Lung (tissue), 12 donors: ENCODE measurements around the gene HRH3. TPM values are rescaled to one million over a fixed set of nuclear protein-coding genes. Genes with fewer than 3 reads are reported as not detected.

Experiments
- ATAC-seq: fragments of 200-7000 bp; cut with Tn5 transposase; one replicate; pipeline ENCODE4 v1.9.1; 2020; ENCODE audit warnings: moderate number of reproducible peaks; ENCODE audit not compliant: insufficient read depth, low FRiP score
- DNase-seq, 3 donors: peaks; one replicate each; pipeline ENCODE4 v3.0.0-alpha.2; 2013 to 2017
- H3K27ac ChIP-seq, 2 donors: one replicate each; pipeline ENCODE4 v1.5.1; 2013; ENCODE audit warnings: mild to moderate bottlenecking in 2 of 2, moderate library complexity in 2 of 2, control low read depth in 1 of 2, inconsistent platforms in 1 of 2, low read depth in 1 of 2, low read length in 1 of 2
- H3K27me3 ChIP-seq, 3 donors: one replicate each; pipeline ENCODE4 v1.5.1; 2013; ENCODE audit warnings: low read length in 2 of 3; ENCODE audit not compliant: control insufficient read depth in 3 of 3, insufficient read depth in 3 of 3
- H3K36me3 ChIP-seq, 4 donors: one replicate each; pipeline ENCODE4 v1.5.1; 2013; ENCODE audit warnings: low read length in 4 of 4, mild to moderate bottlenecking in 1 of 4, moderate library complexity in 1 of 4; ENCODE audit not compliant: control insufficient read depth in 4 of 4, insufficient read depth in 4 of 4
- H3K4me1 ChIP-seq, 5 donors: one replicate each; pipeline ENCODE4 v1.5.1; 2013; ENCODE audit warnings: low read length in 5 of 5, mild to moderate bottlenecking in 2 of 5, moderate library complexity in 1 of 5; ENCODE audit not compliant: control insufficient read depth in 5 of 5, insufficient read depth in 5 of 5
- H3K4me3 ChIP-seq: one replicate; pipeline ENCODE4 v1.5.1; 2013; ENCODE audit warnings: mild to moderate bottlenecking, control low read depth, moderate library complexity
- H3K9ac ChIP-seq, 2 donors: one replicate each; pipeline ENCODE4 v1.5.1; 2013; ENCODE audit warnings: low read length in 2 of 2, control low read depth in 1 of 2; ENCODE audit not compliant: insufficient read depth in 1 of 2
- H3K9me3 ChIP-seq, 4 donors: one replicate each; pipeline ENCODE4 v1.5.1; 2013; ENCODE audit warnings: low read length in 3 of 4, mild to moderate bottlenecking in 1 of 4, moderate library complexity in 1 of 4; ENCODE audit not compliant: control insufficient read depth in 4 of 4, insufficient read depth in 3 of 4
- CTCF ChIP-seq: IDR thresholded peaks from 2 replicates; pipeline ENCODE4 v1.5.1; 2012; ENCODE audit warnings: mild to moderate bottlenecking; ENCODE audit errors: control extremely low read depth, extremely low read depth
- WGBS, 2 donors: extraction: QIAGEN DNeasy Blood & Tissue Kit; methylation state at CpG; one replicate each; pipeline ENCODE4 v1.1.7; 2013; 5-methylcytosine and 5-hydroxymethylcytosine counted together
- polyA plus RNA-seq, 2 donors: library from polyadenylated mRNA; stranded (reverse); fragments of 200-250 nt; gene quantifications; one replicate each; pipeline ENCODE4 v1.2.1, GENCODE V29; 2013
- total RNA-seq, 2 donors: library from RNA; depleted of rRNA in 1 of 2; stranded (reverse); fragments of >200 nt in 1 of 2; gene quantifications; one replicate each; pipeline ENCODE4 v1.2.1, GENCODE V29; 2014 to 2021
- donor health status: control.
- donor health status: control.
- donor health status: Bipolar disorder and iron deficiency.
- donor health status: healthy.
- donor health status: DM: yes; HTN: yes; CAD: no.

HRH3 gene
- total and polyA plus RNA-seq, 4 donors: not detected

GRCh38 chr20:62206388-62206775 lies 13.7 kb downstream of the HRH3 start:
- Histone ChIP-seq H3K36me3 (peaks cover 2 to 19% (median 2%) of the 10 kb centered on the region in 4 donors), H3K4me1 (peaks cover 0 to 2% (median 0%) of the 10 kb centered on the region in 5 donors), H3K9ac (no peak overlapping the region), H3K4me3 (no peak overlapping the region), H3K9me3 (no peaks in the 10 kb centered on the region), H3K27ac (no peak overlapping the region), H3K27me3 (peaks cover 0 to 18% (median 4%) of the 10 kb centered on the region in 3 donors)
- WGBS, 2 donors: 88 to 94% methylated on average over 17 of the region's 17 CpGs
- DNase-seq: no peak
- TF ChIP-seq CTCF: no peak
- ATAC-seq: no peak

DNA sequence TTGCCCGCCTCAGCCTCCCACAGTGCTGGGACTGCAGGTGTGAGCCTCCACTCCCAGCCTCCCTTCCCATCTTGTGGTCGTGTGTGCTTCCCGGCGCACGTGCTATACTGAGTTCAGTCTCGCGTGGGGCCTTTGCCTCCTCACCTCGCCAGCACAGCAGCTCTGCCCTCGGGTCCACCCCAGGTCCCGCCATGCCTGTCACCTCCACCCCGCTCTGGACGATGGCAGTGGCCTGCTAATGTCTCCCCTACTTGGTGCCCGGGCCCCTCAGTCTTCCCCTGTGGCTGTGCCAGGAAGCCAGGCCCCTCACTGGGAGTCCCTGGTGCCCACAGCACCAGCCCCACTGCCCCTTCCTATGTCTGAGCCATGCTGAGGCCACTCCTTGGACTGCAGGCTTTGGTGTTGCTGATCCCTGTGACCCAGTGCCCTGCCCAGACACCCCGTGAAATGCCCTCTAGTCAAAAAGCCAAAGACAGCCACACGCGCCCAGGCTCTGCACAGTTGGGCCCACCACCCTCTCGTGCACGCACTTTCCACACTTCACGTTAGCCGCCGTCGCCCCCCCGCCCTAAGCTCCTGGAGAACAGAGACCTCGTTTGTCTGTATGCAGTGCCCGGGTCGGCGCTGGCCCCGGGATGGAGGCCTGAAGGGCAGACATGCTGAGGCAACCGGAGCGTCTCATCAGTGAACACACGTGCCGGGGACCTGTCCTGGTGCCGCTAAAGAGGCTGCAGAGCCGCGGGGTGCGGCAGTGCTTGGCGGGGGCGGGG lies 14.3 kb downstream of the HRH3 start:
- DNase-seq: no peak
- Histone ChIP-seq H3K27me3 (peaks cover 0 to 18% (median 4%) of the 10 kb centered on the region in 3 donors), H3K9me3 (no peaks in the 10 kb centered on the region), H3K27ac (no peak overlapping the region), H3K4me3 (no peak overlapping the region), H3K36me3 (peaks cover 2 to 24% (median 6%) of the 10 kb centered on the region in 4 donors), H3K9ac (no peak overlapping the region), H3K4me1 (peaks cover 0 to 2% (median 0%) of the 10 kb centered on the region in 5 donors)
- 93 to 96% methylated on average over 38 of the region's 38 CpGs for WGBS, 2 donors
- TF ChIP-seq CTCF: no peak
- no peak for ATAC-seq

DNA sequence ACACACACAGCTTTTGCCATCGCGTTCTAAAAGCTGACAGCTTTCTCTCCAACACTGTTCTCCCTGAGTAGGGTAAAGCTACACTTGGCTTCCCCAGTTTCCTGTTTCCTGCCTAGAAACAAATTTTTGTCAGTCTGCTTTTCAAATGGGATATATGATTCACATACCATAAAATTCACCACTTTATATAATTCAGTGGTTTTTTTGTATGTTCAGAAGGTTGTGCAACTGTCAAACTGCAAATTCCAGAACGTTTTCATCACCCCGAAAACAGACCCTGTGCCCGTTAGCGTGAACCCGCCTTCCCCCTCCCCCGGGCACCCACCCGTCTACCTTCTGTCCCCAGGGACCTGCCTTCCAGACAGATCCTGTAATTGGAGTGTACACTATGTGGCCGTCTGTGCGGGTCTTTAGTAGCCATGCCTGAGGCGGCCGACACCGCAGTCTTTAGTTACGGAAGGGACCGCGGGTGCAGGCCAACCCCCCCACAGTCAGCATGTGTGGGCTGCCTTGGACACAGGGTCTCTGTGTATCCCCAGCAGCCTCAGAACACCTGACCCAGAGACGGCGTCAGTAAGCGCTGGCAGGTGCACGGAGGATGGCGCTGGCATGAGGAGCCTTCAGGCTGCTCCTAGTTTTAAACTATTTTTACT lies 16.6 kb downstream of the HRH3 start:
- no peak overlapping the region for H3K4me3 ChIP-seq
- DNase-seq (no peak), ATAC-seq (no peak)
- no peaks in the 10 kb centered on the region for H3K9me3 ChIP-seq
- 88 to 90% methylated on average over 22 of the region's 22 CpGs for WGBS, 2 donors
- no peaks in the 10 kb centered on the region for H3K4me1 ChIP-seq
- H3K27ac ChIP-seq: no peak overlapping the region
- no peak for TF ChIP-seq CTCF
- H3K27me3 ChIP-seq: peaks cover 0 to under 1% (median under 1%) of the 10 kb centered on the region in 3 donors
- no peak overlapping the region for H3K9ac ChIP-seq
- H3K36me3 ChIP-seq: peaks cover 4 to 37% (median 18%) of the 10 kb centered on the region in 4 donors
